Chondrocyte (in vitro differentiated cells): Measurements from ENCODE around the gene GPSM1. TPM values are rescaled to one million over a fixed set of nuclear protein-coding genes. Genes with fewer than 3 reads are reported as not detected.

ENCODE experiments used
- DNase-seq: peaks from one replicate; pipeline ENCODE4 v3.0.0; 2021; ENCODE audit warnings: mixed read lengths, low spot score
- H3K27ac Mint-ChIP-seq: one replicate; pipeline ENCODE4 v1.8.0; 2021; ENCODE audit warnings: mild to moderate bottlenecking, moderate library complexity, mixed read lengths; ENCODE audit not compliant: unreplicated experiment
- H3K27me3 Mint-ChIP-seq: 2 replicates; pipeline ENCODE4 v1.8.0; 2021; ENCODE audit warnings: low read depth, mixed read lengths
- H3K36me3 Mint-ChIP-seq: 2 replicates; pipeline ENCODE4 v1.8.0; 2021; ENCODE audit warnings: low read depth, mixed read lengths
- H3K4me1 Mint-ChIP-seq: 2 replicates; pipeline ENCODE4 v1.8.0; 2021; ENCODE audit warnings: low read depth, mild to moderate bottlenecking, mixed read lengths
- H3K4me3 Mint-ChIP-seq: one replicate; pipeline ENCODE4 v1.8.0; 2021; ENCODE audit warnings: mild to moderate bottlenecking, moderate library complexity, mixed read lengths; ENCODE audit not compliant: unreplicated experiment
- H3K9me3 Mint-ChIP-seq: 2 replicates; pipeline ENCODE4 v1.8.0; 2021; ENCODE audit warnings: low read depth, mixed read lengths
- total RNA-seq: library from RNA; stranded (reverse); gene quantifications from 3 replicates; pipeline ENCODE4 v1.2.1, GENCODE V29; 2021
- TF ChIP-seq, protein P1 (sequence below): fragments of 200-600 bp; sonication (generic); IDR thresholded peaks from 2 replicates; pipeline ENCODE4 v1.5.0; 2021; ENCODE audit warnings: antibody characterized with exemption, mild to moderate bottlenecking, moderate library complexity

The GPSM1 gene
- total RNA-seq, 1 donor from 2014 or later, result 40.0 TPM

DNA sequence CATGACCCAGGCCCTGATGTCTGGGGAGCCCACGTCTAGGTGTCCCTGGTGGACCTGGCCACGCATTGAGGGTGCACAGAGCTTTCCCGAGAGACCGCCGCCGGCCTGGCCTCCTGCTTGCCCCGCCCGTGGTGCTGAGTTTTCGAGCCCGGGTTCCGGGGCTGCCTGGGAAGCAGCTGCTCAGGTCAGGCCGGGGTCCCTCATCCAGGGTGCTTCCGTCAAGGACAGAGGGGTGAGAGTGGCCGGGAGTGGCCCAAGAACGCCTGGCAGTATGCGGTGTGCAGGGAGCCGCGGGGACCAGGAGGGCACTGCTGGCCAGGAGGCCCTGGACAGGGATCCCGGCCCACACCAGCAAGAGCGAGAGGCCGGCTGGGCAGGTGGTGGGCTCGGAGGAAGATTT lies 43.0 kb upstream of the GPSM1 start:
- no peak for DNase-seq
- peaks cover 4% of the 10 kb centered on the region for H3K4me1 Mint-ChIP-seq
- no peaks in the 10 kb centered on the region for H3K36me3 Mint-ChIP-seq
- H3K4me3 Mint-ChIP-seq, result no peak overlapping the region
- H3K9me3 Mint-ChIP-seq, result peaks cover 3% of the 10 kb centered on the region
- no peak overlapping the region for H3K27ac Mint-ChIP-seq
- TF ChIP-seq, protein P1, sequence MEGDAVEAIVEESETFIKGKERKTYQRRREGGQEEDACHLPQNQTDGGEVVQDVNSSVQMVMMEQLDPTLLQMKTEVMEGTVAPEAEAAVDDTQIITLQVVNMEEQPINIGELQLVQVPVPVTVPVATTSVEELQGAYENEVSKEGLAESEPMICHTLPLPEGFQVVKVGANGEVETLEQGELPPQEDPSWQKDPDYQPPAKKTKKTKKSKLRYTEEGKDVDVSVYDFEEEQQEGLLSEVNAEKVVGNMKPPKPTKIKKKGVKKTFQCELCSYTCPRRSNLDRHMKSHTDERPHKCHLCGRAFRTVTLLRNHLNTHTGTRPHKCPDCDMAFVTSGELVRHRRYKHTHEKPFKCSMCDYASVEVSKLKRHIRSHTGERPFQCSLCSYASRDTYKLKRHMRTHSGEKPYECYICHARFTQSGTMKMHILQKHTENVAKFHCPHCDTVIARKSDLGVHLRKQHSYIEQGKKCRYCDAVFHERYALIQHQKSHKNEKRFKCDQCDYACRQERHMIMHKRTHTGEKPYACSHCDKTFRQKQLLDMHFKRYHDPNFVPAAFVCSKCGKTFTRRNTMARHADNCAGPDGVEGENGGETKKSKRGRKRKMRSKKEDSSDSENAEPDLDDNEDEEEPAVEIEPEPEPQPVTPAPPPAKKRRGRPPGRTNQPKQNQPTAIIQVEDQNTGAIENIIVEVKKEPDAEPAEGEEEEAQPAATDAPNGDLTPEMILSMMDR, result no peak
- H3K27me3 Mint-ChIP-seq, result peaks cover 26% of the 10 kb centered on the region

GRCh38 chr9:136284951-136285350 lies 42.4 kb upstream of the GPSM1 start:
- peaks cover 4% of the 10 kb centered on the region for H3K4me1 Mint-ChIP-seq
- H3K36me3 Mint-ChIP-seq, result no peaks in the 10 kb centered on the region
- no peak overlapping the region for H3K27ac Mint-ChIP-seq
- H3K4me3 Mint-ChIP-seq, result no peak overlapping the region
- H3K9me3 Mint-ChIP-seq, result peaks cover 2% of the 10 kb centered on the region
- H3K27me3 Mint-ChIP-seq, result peaks cover 25% of the 10 kb centered on the region
- DNase-seq, result no peak
- TF ChIP-seq, protein P1, result no peak

DNA sequence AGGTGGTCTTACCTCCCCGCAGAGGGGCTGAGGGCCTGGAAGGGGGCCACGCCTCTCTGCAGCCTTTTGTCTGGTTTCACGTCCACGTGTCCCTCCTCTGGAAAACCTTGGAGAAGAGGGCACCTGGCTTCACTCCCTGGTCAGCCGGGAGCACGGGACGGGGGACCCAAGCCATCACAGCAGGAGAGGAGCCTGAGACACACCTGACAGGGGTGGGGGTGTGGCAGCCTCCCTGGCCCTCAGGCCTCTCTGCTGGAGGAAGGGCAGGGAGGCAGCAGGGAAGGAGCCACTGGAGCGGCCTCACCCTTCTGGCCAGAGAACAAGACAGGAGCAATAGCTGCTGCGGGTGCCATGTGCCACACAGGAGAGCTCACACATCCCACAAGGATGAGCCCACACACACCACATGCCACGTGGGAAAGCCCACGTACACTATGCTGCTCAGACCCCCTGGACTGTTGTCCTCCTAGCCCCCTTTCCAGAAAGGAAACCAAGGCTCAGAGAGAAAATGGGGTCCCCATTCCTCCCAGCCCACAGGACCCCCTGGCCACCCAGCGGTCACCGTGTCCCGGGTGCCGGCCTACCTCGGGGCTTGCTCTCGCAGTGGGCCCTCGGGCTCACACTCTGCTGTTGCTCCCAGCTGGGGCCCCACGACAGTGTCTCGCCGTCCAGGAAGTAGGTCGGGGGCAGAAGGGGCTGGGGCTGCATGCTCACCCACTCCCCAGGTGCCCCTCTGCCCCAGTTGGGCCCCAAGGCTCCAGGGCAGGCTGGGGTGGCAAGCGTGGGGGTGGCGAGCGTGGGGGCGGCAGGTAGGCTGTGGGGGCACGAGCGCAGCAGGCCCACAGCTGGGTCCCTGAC lies 41.6 kb upstream of the GPSM1 start:
- no peaks in the 10 kb centered on the region for H3K9me3 Mint-ChIP-seq
- no peak overlapping the region for H3K27ac Mint-ChIP-seq
- H3K4me3 Mint-ChIP-seq, result no peak overlapping the region
- H3K36me3 Mint-ChIP-seq, result no peaks in the 10 kb centered on the region
- H3K4me1 Mint-ChIP-seq, result peaks cover 4% of the 10 kb centered on the region
- H3K27me3 Mint-ChIP-seq, result peaks cover 24% of the 10 kb centered on the region
- TF ChIP-seq, protein P1, result no peak
- no peak for DNase-seq

GRCh38 chr9:136286359-136286986 lies 40.9 kb upstream of the GPSM1 start:
- H3K4me3 Mint-ChIP-seq, result no peak overlapping the region
- no peaks in the 10 kb centered on the region for H3K9me3 Mint-ChIP-seq
- H3K27me3 Mint-ChIP-seq, result peaks cover 26% of the 10 kb centered on the region
- TF ChIP-seq, protein P1, result no peak
- no peaks in the 10 kb centered on the region for H3K36me3 Mint-ChIP-seq
- H3K4me1 Mint-ChIP-seq, result peaks cover 4% of the 10 kb centered on the region
- no peak overlapping the region for H3K27ac Mint-ChIP-seq
- DNase-seq, result no peak

- Mint-ChIP-seq H3K27me3 (peaks cover 26% of the 10 kb centered on the region), H3K4me3 (no peak overlapping the region), H3K4me1 (peaks cover 4% of the 10 kb centered on the region), H3K9me3 (no peaks in the 10 kb centered on the region), H3K36me3 (no peaks in the 10 kb centered on the region), H3K27ac (no peak overlapping the region)
- TF ChIP-seq, protein P1, result no peak
- DNase-seq, result no peak
These were observed 40.4 kb upstream of the GPSM1 start for GRCh38 chr9:136286987-136287379.
